ENCODE results near the gene HSD3B7.

DNA sequence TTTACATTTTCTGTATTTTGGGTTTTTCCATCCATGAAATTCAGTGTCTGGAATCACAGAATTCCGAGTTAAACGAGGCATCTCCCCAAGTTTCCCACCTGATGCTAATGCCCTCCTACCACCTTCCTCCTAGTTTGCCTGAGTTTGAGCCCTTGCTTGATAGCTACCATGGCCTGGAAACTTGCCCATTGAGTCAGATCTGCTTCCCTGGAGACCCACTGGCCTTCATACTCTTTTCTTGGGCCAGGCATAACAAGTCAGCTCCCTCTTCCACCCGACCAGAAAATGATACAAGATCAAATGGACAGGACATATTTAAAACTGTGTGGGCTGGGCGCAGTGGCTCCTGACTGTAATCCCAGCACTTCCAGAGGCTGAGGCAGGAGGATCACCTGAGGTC, 17.2 kb upstream of the HSD3B7 start:
- TF ChIP-seq YY1 (IDR thresholded peaks at IDR 0.05; ENCODE audit: insufficient read depth, insufficient read length) (no peak), SUZ12 (IDR thresholded peaks at IDR 0.05; ENCODE audit: extremely low read depth, insufficient read depth, insufficient read length) (no peak)

Measured in NT2/D1 (cell line).